Uterus (tissue), 4 donors: Measurements from ENCODE around the gene ISG15. TPM values are rescaled to one million over a fixed set of nuclear protein-coding genes. Genes with fewer than 3 reads are reported as not detected.

Source experiments
- DNase-seq, 2 donors: peaks; one replicate each; pipeline ENCODE4 v3.0.0-alpha.2; 2019 to 2020
- H3K27ac ChIP-seq, 2 donors: fragments of 200-600 bp; sonication (generic); 1 replicate in 1 of 2; 2 replicates in 1 of 2; pipeline ENCODE4 v1.5.1; 2016 to 2018
- H3K27me3 ChIP-seq, 2 donors: fragments of 200-600 bp; sonication (generic); one replicate each; pipeline ENCODE4 v1.5.1; 2018 to 2019; ENCODE audit warnings: control low read depth in 1 of 2
- H3K36me3 ChIP-seq, 2 donors: fragments of 200-600 bp; sonication (generic); one replicate each; pipeline ENCODE4 v1.5.1; 2019; ENCODE audit warnings: control low read depth in 1 of 2
- H3K4me1 ChIP-seq, 2 donors: fragments of 200-600 bp; sonication (generic); one replicate each; pipeline ENCODE4 v1.5.1; 2018 to 2019; ENCODE audit warnings: control low read depth in 1 of 2
- H3K4me3 ChIP-seq, 2 donors: fragments of 200-600 bp; sonication (generic); 1 replicate in 1 of 2; 2 replicates in 1 of 2; pipeline ENCODE4 v1.5.1; 2018 to 2019; ENCODE audit warnings: mild to moderate bottlenecking in 1 of 2
- H3K9me3 ChIP-seq, 2 donors: fragments of 200-600 bp; sonication (generic); one replicate each; pipeline ENCODE4 v1.5.1; 2019; ENCODE audit warnings: control low read depth in 1 of 2
- POLR2A ChIP-seq, 2 donors: fragments of 450-650 bp; IDR thresholded peaks; one replicate each; pipeline ENCODE4 v1.6.1; 2016; ENCODE audit warnings: antibody characterized with exemption in 2 of 2, mild to moderate bottlenecking in 1 of 2, moderate library complexity in 1 of 2
- intact Hi-C: fragments of 100-400 bp; cut with DNase I; formaldehyde crosslinking; loops from one replicate; pipeline ENCODE4 v1.15.1; 2023; ENCODE audit warnings: low total_unique reads
- small RNA-seq: library from RNA; depleted of rRNA; stranded (forward); fragments of <200 nt; gene quantifications from one replicate; pipeline ENCODE3, GENCODE V24; 2016
- total RNA-seq, 4 donors: library from RNA; depleted of rRNA in 3 of 4; stranded (reverse); fragments of >200 nt in 3 of 4; gene quantifications; one replicate each; pipeline versions ENCODE4 v1.1.0 to v1.2.4, GENCODE V29; 2014 to 2023
- TF ChIP-seq, protein P1 (sequence below), 4 experiments: fragments of 200-600 bp in 2 of 4; fragments of 450-650 bp in 2 of 4; sonication (generic) in 2 of 4; IDR thresholded peaks; one replicate each; pipeline ENCODE4 v1.5.1; 2016 to 2019; ENCODE audit warnings: antibody characterized with exemption in 4 of 4, mild to moderate bottlenecking in 2 of 4, moderate library complexity in 1 of 4
- donor health status: DM: yes; HTN: yes; CAD: no.

Gene ISG15
- total RNA-seq, 4 donors from 2014 or later = 1.8 to 27.2 (median 15.2) TPM

DNA sequence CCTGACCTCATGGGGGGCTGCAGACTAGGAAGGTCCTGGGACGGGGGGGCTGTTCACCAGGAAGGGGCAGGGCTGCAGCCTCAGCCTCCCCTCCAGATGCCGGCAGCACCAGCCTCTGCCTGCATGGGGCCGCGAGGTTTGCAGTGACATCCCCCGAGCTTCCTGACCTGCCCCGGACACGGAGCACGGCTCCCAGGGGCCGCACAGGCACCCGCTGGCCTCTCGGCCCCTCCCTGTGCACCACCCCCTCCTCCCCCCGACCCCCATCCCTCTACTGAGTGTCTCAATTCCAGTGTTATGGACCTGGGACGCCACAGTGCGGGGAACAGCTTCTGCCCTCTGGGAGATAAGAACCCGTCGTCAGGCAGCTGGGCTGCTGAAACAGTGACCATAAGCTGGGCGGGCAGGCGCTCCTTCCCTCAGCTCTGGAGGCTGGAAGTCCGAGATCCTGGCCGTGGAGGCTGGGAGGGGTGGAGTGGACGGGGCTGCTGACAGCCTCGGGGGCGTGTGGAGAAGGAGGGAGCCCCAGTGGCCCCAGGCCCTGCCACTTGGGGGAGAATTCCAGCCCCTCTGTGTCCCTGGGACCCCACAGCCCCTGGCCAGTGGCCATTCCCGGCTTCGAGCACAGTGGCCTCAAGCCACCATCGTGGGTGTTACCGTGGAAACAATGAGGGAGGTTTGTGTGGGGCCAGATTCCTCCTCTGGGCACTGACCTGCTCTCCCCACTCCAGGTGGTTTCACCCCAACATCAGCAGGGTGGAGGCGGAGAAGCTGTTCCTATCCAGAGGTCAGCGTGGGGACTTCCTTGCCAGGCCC, 49.3 kb downstream of the ISG15 start:
- no peak for TF ChIP-seq POLR2A (IDR thresholded peaks at IDR 0.05)
- TF ChIP-seq, protein P1, sequence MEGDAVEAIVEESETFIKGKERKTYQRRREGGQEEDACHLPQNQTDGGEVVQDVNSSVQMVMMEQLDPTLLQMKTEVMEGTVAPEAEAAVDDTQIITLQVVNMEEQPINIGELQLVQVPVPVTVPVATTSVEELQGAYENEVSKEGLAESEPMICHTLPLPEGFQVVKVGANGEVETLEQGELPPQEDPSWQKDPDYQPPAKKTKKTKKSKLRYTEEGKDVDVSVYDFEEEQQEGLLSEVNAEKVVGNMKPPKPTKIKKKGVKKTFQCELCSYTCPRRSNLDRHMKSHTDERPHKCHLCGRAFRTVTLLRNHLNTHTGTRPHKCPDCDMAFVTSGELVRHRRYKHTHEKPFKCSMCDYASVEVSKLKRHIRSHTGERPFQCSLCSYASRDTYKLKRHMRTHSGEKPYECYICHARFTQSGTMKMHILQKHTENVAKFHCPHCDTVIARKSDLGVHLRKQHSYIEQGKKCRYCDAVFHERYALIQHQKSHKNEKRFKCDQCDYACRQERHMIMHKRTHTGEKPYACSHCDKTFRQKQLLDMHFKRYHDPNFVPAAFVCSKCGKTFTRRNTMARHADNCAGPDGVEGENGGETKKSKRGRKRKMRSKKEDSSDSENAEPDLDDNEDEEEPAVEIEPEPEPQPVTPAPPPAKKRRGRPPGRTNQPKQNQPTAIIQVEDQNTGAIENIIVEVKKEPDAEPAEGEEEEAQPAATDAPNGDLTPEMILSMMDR (IDR thresholded peaks at IDR 0.05) = no peak
- intact Hi-C loops = loop anchor here (10.0 kb wide), 1 partner anchor 78 kb away; the partner anchor contains the start of gene PERM1
- Histone ChIP-seq H3K27me3 (peaks cover 9 to 13% of the 10 kb centered on the region in 2 donors), H3K4me3 (no peak overlapping the region), H3K9me3 (no peaks in the 10 kb centered on the region), H3K36me3 (no peaks in the 10 kb centered on the region), H3K4me1 (no peaks in the 10 kb centered on the region), H3K27ac (no peak overlapping the region)
- no peak for DNase-seq

DNA sequence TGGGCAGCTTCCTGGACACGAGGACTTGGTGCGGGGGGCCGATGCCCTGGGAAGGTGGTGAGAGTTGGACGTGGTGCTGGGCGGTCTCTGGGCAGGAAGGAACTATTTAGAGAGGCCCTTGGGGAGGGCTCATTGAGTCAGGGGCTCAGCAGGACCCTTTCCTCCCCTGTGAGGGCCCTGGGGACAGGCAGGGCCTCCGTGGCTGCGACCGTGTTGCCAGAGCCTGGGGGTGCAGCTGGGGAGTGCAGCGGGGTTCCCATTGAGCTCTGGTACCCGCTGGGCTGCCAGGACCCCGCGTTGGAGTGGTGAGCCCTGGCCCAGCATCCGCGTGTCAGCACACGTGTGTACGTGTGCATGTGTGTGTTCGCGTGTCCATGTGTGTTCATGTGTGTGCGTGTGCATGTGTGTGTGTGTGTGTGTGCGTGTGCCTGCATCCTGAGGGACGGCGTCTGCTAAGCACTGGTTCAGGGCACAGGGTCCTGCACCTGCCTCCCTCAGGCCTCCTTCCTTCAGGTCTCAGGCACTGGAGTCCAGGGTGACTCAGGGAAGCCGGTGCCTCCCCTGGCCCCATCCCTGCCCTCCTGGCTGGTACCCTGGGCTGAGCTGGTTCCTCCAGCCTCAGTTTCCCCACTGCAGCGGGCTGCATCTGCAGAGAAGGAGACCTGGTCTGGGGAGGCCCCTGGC, 50.1 kb downstream of the ISG15 start:
- H3K36me3 ChIP-seq = no peaks in the 10 kb centered on the region
- H3K27me3 ChIP-seq = peaks cover 13 to 14% of the 10 kb centered on the region in 2 donors
- no peaks in the 10 kb centered on the region for H3K9me3 ChIP-seq
- no peak overlapping the region for H3K27ac ChIP-seq
- intact Hi-C loops = loop anchor here (10.0 kb wide), 1 partner anchor 79 kb away; the partner anchor contains the start of gene PERM1
- H3K4me1 ChIP-seq = peaks cover 0 to under 1% of the 10 kb centered on the region in 2 donors
- no peak overlapping the region for H3K4me3 ChIP-seq
- TF ChIP-seq, protein P1 (IDR thresholded peaks at IDR 0.05) = no peak
- no peak for TF ChIP-seq POLR2A (IDR thresholded peaks at IDR 0.05)
- no peak for DNase-seq

Small RNA genes within 50 kb of the gene (small RNA-seq; reads per million reads assigned to genes)
- not detected for gene AL645608.3

Other genes with a start within 250 kb of the ISG15 start
- 10 to 100 TPM in 2 of 4 donors, 1 to 10 TPM in 2; 1.0 to 40.7 (median 13.8) TPM for gene SAMD11, start 89.6 kb upstream of the ISG15 start, total RNA-seq
- gene NOC2L, start 54.2 kb upstream of the ISG15 start, total RNA-seq = 10 to 100 TPM; 21.8 to 58.8 (median 37.5) TPM
- 10 to 100 TPM in 2 of 4 donors, 1 to 10 TPM in 2; 1.8 to 15.3 (median 9.6) TPM for gene KLHL17, start 52.9 kb upstream of the ISG15 start, total RNA-seq
- 1 to 10 TPM in 1 of 4 donors, not detected in 3; 1.1 TPM for gene PLEKHN1, start 47.0 kb upstream of the ISG15 start, total RNA-seq
- gene PERM1, start 31.4 kb upstream of the ISG15 start, total RNA-seq = 1 to 10 TPM in 1 of 4 donors, not detected in 3; 2.3 TPM
- gene HES4, start 13.4 kb upstream of the ISG15 start, total RNA-seq = 10 to 100 TPM; 19.6 to 41.0 (median 36.3) TPM
- 10 to 100 TPM in 3 of 4 donors, 1 to 10 TPM in 1; 8.2 to 86.9 (median 26.2) TPM for gene AGRN, start 6.6 kb downstream of the ISG15 start, total RNA-seq
- gene RNF223, start 60.8 kb downstream of the ISG15 start, total RNA-seq = not detected
- gene C1orf159, start 102.6 kb downstream of the ISG15 start, total RNA-seq = 10 to 100 TPM in 3 of 4 donors, 1 to 10 TPM in 1; 4.9 to 20.0 (median 17.9) TPM
- under 1 TPM in 2 of 4 donors, not detected in 2; 0.35 to 0.51 TPM for gene TTLL10, start 160.4 kb downstream of the ISG15 start, total RNA-seq
- gene TNFRSF18, start 193.1 kb downstream of the ISG15 start, total RNA-seq = 1 to 10 TPM in 1 of 4 donors, under 1 TPM in 1, not detected in 2; 0.37 to 2.6 TPM
- 1 to 10 TPM in 2 of 4 donors, not detected in 2; 1.3 to 1.5 TPM for gene TNFRSF4, start 200.7 kb downstream of the ISG15 start, total RNA-seq
- gene SDF4, start 218.5 kb downstream of the ISG15 start, total RNA-seq = 100 to 1,000 TPM in 1 of 4 donors, 10 to 100 TPM in 3; 29.7 to 105 (median 50.3) TPM
- 10 to 100 TPM in 3 of 4 donors, 1 to 10 TPM in 1; 1.8 to 23.5 (median 17.6) TPM for gene B3GALT6, start 218.7 kb downstream of the ISG15 start, total RNA-seq
- gene C1QTNF12, start 233.2 kb downstream of the ISG15 start, total RNA-seq = 1 to 10 TPM in 2 of 4 donors, not detected in 2; 3.1 to 8.2 TPM